ENCODE data around the gene PDZRN4. TPM values are rescaled to one million over a fixed set of nuclear protein-coding genes. Genes with fewer than 3 reads are reported as not detected.

PDZRN4 gene
- total and polyA plus RNA-seq, 2 experiments from 2014 or later, result 0.90 TPM; not detected in 1

DNA sequence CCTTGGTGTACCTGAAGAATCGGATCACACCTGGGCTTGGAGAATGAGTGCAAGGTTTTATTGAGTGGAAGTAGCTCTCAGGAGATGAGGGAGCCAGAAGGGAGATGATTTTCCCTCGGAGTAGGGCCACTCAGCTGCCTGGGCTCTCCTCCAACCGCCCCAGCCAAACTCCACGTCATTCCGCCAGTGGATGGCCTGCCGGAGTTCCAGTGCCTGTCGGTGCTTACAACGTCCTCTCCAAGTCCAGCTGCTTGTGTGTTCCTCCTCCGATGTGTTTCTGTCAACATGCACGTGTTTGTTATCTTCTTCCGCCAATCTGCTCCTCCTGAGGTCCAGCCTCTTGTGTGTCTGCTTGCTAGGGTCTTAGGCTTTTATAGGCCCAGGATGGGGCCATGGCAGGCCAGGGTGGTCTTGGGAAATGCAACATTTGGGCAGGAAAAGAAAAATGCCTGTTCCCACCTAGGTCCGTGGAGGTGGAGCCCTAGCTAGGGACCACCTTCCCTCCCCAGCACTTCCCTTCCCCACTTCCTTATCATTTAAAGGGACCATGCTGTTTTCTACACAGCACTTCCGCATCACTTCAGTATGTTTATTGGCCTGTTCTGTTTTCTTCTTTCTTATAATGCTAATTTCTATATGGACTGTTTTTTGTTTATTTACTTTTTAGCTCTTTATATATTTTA, 343.2 kb downstream of the PDZRN4 start:
- TF ChIP-seq STAT1 (IDR thresholded peaks at IDR 0.05; ENCODE audit: unreplicated experiment) (no peak), EZH2 (IDR thresholded peaks at IDR 0.05; ENCODE audit: low read depth, unreplicated experiment) (no peak), JUNB (IDR thresholded peaks at IDR 0.05; ENCODE audit: unreplicated experiment) (no peak), ZNF331 (CRISPR knock-in tag; IDR thresholded peaks at IDR 0.05; ENCODE audit: low read depth) (no peak), ZNF114 (CRISPR knock-in tag; IDR thresholded peaks at IDR 0.05) (no peak), CREB1 (CRISPR knock-in tag; IDR thresholded peaks at IDR 0.05; ENCODE audit: low read depth) (no peak), NANOG (IDR thresholded peaks at IDR 0.05; ENCODE audit: borderline replicate concordance) (no peak), EZH2phosphoT487 (IDR thresholded peaks at IDR 0.05; ENCODE audit: unreplicated experiment) (no peak), POLR2AphosphoS5 (IDR thresholded peaks at IDR 0.05; ENCODE audit: low read depth) (no peak)
- TF ChIP-seq, protein P1, sequence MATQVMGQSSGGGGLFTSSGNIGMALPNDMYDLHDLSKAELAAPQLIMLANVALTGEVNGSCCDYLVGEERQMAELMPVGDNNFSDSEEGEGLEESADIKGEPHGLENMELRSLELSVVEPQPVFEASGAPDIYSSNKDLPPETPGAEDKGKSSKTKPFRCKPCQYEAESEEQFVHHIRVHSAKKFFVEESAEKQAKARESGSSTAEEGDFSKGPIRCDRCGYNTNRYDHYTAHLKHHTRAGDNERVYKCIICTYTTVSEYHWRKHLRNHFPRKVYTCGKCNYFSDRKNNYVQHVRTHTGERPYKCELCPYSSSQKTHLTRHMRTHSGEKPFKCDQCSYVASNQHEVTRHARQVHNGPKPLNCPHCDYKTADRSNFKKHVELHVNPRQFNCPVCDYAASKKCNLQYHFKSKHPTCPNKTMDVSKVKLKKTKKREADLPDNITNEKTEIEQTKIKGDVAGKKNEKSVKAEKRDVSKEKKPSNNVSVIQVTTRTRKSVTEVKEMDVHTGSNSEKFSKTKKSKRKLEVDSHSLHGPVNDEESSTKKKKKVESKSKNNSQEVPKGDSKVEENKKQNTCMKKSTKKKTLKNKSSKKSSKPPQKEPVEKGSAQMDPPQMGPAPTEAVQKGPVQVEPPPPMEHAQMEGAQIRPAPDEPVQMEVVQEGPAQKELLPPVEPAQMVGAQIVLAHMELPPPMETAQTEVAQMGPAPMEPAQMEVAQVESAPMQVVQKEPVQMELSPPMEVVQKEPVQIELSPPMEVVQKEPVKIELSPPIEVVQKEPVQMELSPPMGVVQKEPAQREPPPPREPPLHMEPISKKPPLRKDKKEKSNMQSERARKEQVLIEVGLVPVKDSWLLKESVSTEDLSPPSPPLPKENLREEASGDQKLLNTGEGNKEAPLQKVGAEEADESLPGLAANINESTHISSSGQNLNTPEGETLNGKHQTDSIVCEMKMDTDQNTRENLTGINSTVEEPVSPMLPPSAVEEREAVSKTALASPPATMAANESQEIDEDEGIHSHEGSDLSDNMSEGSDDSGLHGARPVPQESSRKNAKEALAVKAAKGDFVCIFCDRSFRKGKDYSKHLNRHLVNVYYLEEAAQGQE (IDR thresholded peaks at IDR 0.05; ENCODE audit: unreplicated experiment), result no peak
- TF ChIP-seq, protein P2, sequence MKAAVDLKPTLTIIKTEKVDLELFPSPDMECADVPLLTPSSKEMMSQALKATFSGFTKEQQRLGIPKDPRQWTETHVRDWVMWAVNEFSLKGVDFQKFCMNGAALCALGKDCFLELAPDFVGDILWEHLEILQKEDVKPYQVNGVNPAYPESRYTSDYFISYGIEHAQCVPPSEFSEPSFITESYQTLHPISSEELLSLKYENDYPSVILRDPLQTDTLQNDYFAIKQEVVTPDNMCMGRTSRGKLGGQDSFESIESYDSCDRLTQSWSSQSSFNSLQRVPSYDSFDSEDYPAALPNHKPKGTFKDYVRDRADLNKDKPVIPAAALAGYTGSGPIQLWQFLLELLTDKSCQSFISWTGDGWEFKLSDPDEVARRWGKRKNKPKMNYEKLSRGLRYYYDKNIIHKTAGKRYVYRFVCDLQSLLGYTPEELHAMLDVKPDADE (IDR thresholded peaks at IDR 0.05), result no peak
- TF ChIP-seq, protein P3, sequence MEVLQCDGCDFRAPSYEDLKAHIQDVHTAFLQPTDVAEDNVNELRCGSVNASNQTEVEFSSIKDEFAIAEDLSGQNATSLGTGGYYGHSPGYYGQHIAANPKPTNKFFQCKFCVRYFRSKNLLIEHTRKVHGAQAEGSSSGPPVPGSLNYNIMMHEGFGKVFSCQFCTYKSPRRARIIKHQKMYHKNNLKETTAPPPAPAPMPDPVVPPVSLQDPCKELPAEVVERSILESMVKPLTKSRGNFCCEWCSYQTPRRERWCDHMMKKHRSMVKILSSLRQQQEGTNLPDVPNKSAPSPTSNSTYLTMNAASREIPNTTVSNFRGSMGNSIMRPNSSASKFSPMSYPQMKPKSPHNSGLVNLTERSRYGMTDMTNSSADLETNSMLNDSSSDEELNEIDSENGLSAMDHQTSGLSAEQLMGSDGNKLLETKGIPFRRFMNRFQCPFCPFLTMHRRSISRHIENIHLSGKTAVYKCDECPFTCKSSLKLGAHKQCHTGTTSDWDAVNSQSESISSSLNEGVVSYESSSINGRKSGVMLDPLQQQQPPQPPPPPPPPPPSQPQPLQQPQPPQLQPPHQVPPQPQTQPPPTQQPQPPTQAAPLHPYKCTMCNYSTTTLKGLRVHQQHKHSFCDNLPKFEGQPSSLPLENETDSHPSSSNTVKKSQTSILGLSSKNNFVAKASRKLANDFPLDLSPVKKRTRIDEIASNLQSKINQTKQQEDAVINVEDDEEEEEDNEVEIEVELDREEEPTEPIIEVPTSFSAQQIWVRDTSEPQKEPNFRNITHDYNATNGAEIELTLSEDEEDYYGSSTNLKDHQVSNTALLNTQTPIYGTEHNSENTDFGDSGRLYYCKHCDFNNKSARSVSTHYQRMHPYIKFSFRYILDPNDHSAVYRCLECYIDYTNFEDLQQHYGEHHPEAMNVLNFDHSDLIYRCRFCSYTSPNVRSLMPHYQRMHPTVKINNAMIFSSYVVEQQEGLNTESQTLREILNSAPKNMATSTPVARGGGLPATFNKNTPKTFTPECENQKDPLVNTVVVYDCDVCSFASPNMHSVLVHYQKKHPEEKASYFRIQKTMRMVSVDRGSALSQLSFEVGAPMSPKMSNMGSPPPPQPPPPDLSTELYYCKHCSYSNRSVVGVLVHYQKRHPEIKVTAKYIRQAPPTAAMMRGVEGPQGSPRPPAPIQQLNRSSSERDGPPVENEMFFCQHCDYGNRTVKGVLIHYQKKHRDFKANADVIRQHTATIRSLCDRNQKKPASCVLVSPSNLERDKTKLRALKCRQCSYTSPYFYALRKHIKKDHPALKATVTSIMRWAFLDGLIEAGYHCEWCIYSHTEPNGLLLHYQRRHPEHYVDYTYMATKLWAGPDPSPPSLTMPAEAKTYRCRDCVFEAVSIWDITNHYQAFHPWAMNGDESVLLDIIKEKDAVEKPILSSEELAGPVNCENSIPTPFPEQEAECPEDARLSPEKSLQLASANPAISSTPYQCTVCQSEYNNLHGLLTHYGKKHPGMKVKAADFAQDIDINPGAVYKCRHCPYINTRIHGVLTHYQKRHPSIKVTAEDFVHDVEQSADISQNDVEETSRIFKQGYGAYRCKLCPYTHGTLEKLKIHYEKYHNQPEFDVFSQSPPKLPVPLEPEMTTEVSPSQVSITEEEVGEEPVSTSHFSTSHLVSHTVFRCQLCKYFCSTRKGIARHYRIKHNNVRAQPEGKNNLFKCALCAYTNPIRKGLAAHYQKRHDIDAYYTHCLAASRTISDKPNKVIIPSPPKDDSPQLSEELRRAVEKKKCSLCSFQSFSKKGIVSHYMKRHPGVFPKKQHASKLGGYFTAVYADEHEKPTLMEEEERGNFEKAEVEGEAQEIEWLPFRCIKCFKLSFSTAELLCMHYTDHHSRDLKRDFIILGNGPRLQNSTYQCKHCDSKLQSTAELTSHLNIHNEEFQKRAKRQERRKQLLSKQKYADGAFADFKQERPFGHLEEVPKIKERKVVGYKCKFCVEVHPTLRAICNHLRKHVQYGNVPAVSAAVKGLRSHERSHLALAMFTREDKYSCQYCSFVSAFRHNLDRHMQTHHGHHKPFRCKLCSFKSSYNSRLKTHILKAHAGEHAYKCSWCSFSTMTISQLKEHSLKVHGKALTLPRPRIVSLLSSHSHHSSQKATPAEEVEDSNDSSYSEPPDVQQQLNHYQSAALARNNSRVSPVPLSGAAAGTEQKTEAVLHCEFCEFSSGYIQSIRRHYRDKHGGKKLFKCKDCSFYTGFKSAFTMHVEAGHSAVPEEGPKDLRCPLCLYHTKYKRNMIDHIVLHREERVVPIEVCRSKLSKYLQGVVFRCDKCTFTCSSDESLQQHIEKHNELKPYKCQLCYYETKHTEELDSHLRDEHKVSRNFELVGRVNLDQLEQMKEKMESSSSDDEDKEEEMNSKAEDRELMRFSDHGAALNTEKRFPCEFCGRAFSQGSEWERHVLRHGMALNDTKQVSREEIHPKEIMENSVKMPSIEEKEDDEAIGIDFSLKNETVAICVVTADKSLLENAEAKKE (CRISPR knock-in tag; IDR thresholded peaks at IDR 0.05), result no peak
- TF ChIP-seq, protein P4, sequence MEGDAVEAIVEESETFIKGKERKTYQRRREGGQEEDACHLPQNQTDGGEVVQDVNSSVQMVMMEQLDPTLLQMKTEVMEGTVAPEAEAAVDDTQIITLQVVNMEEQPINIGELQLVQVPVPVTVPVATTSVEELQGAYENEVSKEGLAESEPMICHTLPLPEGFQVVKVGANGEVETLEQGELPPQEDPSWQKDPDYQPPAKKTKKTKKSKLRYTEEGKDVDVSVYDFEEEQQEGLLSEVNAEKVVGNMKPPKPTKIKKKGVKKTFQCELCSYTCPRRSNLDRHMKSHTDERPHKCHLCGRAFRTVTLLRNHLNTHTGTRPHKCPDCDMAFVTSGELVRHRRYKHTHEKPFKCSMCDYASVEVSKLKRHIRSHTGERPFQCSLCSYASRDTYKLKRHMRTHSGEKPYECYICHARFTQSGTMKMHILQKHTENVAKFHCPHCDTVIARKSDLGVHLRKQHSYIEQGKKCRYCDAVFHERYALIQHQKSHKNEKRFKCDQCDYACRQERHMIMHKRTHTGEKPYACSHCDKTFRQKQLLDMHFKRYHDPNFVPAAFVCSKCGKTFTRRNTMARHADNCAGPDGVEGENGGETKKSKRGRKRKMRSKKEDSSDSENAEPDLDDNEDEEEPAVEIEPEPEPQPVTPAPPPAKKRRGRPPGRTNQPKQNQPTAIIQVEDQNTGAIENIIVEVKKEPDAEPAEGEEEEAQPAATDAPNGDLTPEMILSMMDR (conservative IDR thresholded peaks at IDR 0.05; ENCODE audit: low read depth in 2 of 2), result no peak
- peaks cover 6% of the 10 kb centered on the region; the same call in 1 of the 2 replicates for H3K4me1 ChIP-seq (ENCODE audit: insufficient read depth)
- no peak overlapping the region for H3K27ac ChIP-seq (ENCODE audit: low read depth)
- ATAC-seq (no peak), DNase-seq (ENCODE audit: low spot score) (no peak)
- no peaks in the 10 kb centered on the region; the same call in 2 of the 3 replicates for H3K36me3 Mint-ChIP-seq (ENCODE audit: low read depth)
- no peaks in the 10 kb centered on the region for H3K9me2 ChIP-seq (ENCODE audit: insufficient read depth)
- H3K27me3 ChIP-seq (ENCODE audit: insufficient read depth), result no peaks in the 10 kb centered on the region
- H3K27me3 Mint-ChIP-seq (ENCODE audit: insufficient read depth, low read depth, poor library complexity), result no peaks in the 10 kb centered on the region
- no peaks in the 10 kb centered on the region for H3F3A ChIP-seq (replicated peaks; ENCODE audit: low read depth)
- no peaks in the 10 kb centered on the region for H3K9me3 Mint-ChIP-seq
- H3K4me3 ChIP-seq, result no peak overlapping the region
- no peaks in the 10 kb centered on the region for H4K20me1 ChIP-seq (replicated peaks; ENCODE audit: insufficient read depth)
- no peak overlapping the region for H3K4me3 Mint-ChIP-seq
- H3K4me2 ChIP-seq, result no peak overlapping the region
- no peaks in the 10 kb centered on the region for H3K79me2 ChIP-seq (replicated peaks; ENCODE audit: insufficient read depth)
- H3K36me3 ChIP-seq (ENCODE audit: insufficient read depth), result no peaks in the 10 kb centered on the region
- peak overlapping the region; percentile 69; the same call in 1 of the 2 replicates for H2AFZ ChIP-seq
- H3K27ac Mint-ChIP-seq, result no peak overlapping the region
- peaks cover 16% of the 10 kb centered on the region; the same call in 2 of the 3 replicates for H3K4me1 Mint-ChIP-seq
